Prostate gland (tissue), 2 donors: ENCODE data around the gene COX8A. TPM values are rescaled to one million over a fixed set of nuclear protein-coding genes. Genes with fewer than 3 reads are reported as not detected.

Source experiments
- DNase-seq: peaks from one replicate; pipeline ENCODE4 v3.0.0-alpha.2; 2019; ENCODE audit warnings: low spot score
- H3K27ac ChIP-seq, 2 donors: fragments of 200-600 bp; sonication (generic); 2 replicates each; pipeline ENCODE4 v1.5.1; 2017 to 2019
- H3K27me3 ChIP-seq: fragments of 200-600 bp; sonication (generic); replicated peaks from 2 replicates; pipeline ENCODE4 v1.5.1; 2019; ENCODE audit not compliant: insufficient read depth
- H3K36me3 ChIP-seq, 2 donors: fragments of 200-600 bp; sonication (generic); 1 replicate in 1 of 2; 2 replicates in 1 of 2; pipeline versions ENCODE4 v1.5.1 to v1.8.1; 2017 to 2019
- H3K4me1 ChIP-seq: fragments of 200-600 bp; sonication (generic); replicated peaks from 2 replicates; pipeline ENCODE4 v1.5.1; 2019
- H3K4me3 ChIP-seq, 2 donors: fragments of 200-600 bp; sonication (generic); 2 replicates each; pipeline ENCODE4 v1.5.1; 2017 to 2019
- H3K9me3 ChIP-seq: fragments of 200-600 bp; sonication (generic); 2 replicates; pipeline ENCODE4 v1.5.1; 2017
- CTCF ChIP-seq, 4 experiments: fragments of 200-600 bp in 2 of 4; fragments of 450-650 bp in 2 of 4; sonication (generic) in 2 of 4; IDR thresholded peaks; 1 replicate in 3 of 4; 2 replicates in 1 of 4; pipeline ENCODE4 v1.5.1; 2016 to 2019; ENCODE audit warnings: antibody characterized with exemption in 4 of 4, mild to moderate bottlenecking in 2 of 4, moderate library complexity in 2 of 4
- POLR2A ChIP-seq: fragments of 450-650 bp; IDR thresholded peaks from one replicate; pipeline ENCODE4 v1.6.1; 2016; ENCODE audit warnings: antibody characterized with exemption, mild to moderate bottlenecking
- POLR2AphosphoS5 ChIP-seq: sonication (generic); formaldehyde crosslinking; IDR thresholded peaks from one replicate; pipeline ENCODE4 v1.6.1; 2017; ENCODE audit warnings: antibody characterized with exemption
- WGBS: methylation state at CpG from one replicate; pipeline ENCODE4 v1.1.5; 2018; 5-methylcytosine and 5-hydroxymethylcytosine counted together
- intact Hi-C: fragments of 100-400 bp; cut with DNase I; formaldehyde crosslinking; loops from one replicate; pipeline ENCODE4 v1.14.2; 2022
- total RNA-seq, 2 donors: library from RNA; depleted of rRNA; stranded (reverse); fragments of >200 nt; gene quantifications; one replicate each; pipeline ENCODE4 v1.1.0, GENCODE V29; 2016

COX8A gene
- total RNA-seq, 2 donors from 2014 or later = 597 to 1,196 TPM

DNA sequence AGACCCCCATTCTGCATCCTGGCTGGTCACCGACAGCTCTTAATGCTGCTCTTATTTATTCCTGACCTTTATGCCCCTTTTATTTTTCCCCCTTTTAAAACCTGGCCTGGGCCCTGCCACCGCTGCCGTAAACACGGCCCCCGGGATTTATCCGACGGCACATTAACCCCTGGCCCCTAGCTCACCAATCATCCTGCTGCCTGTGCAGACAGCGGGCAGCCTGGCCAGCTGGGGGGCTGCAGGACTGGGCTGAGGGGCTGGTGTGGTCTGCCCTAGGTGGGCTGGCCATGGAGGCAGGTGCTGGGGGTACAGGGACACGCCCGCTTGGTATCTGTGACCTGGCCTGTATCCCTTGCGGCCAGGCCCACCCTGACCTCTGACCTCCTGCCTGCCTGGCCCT, 39.9 kb downstream of the COX8A start:
- WGBS = 88% methylated on average over 11 of the region's 11 CpGs
- no peak for TF ChIP-seq POLR2A
- TF ChIP-seq CTCF (IDR thresholded peaks at IDR 0.05) = no peak
- no peak for TF ChIP-seq POLR2AphosphoS5
- Histone ChIP-seq H3K4me1 (no peaks in the 10 kb centered on the region), H3K27ac (no peak overlapping the region), H3K27me3 (no peaks in the 10 kb centered on the region), H3K9me3 (no peaks in the 10 kb centered on the region), H3K36me3 (no peaks in the 10 kb centered on the region), H3K4me3 (no peak overlapping the region)
- no peak for DNase-seq
- intact Hi-C loops = no loop called here

DNA sequence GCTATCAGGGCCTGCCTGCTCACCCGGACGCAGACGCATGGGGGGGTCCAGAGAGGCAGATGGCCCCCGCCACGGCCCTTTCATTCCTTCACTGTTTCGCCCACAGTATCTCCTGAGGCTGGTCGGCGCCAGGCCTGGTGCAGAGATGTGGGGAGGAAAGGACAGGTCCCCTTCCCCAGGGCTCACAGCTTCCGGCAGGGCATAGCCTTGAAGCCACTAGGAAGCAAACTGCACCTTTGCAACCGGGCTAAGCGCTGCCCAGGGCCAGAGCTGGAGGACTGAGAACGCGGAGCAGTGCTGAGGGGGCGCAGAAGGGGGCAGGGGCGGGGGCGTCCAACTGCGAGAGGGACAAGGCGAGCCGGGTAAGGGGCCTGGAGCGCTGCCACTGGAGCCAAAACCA, 41.1 kb downstream of the COX8A start:
- no peaks in the 10 kb centered on the region for H3K9me3 ChIP-seq
- H3K36me3 ChIP-seq = no peaks in the 10 kb centered on the region
- no peaks in the 10 kb centered on the region for H3K4me1 ChIP-seq
- TF ChIP-seq CTCF (IDR thresholded peaks at IDR 0.05) (no peak), POLR2AphosphoS5 (no peak), POLR2A (no peak)
- no peak for DNase-seq
- no peak overlapping the region for H3K4me3 ChIP-seq
- H3K27me3 ChIP-seq = no peaks in the 10 kb centered on the region
- 78% methylated on average over 20 of the region's 20 CpGs for WGBS
- intact Hi-C loops = no loop called here
- H3K27ac ChIP-seq = no peak overlapping the region

GRCh38 chr11:64015935-64016845, 41.8 kb downstream of the COX8A start:
- Histone ChIP-seq H3K27me3 (no peaks in the 10 kb centered on the region), H3K27ac (no peak overlapping the region), H3K36me3 (no peaks in the 10 kb centered on the region), H3K4me1 (no peaks in the 10 kb centered on the region), H3K9me3 (no peaks in the 10 kb centered on the region), H3K4me3 (no peak overlapping the region)
- TF ChIP-seq POLR2A (no peak), POLR2AphosphoS5 (no peak)
- 82% methylated on average over 35 of the region's 35 CpGs for WGBS
- DNase-seq = no peak
- intact Hi-C loops = no loop called here

DNA sequence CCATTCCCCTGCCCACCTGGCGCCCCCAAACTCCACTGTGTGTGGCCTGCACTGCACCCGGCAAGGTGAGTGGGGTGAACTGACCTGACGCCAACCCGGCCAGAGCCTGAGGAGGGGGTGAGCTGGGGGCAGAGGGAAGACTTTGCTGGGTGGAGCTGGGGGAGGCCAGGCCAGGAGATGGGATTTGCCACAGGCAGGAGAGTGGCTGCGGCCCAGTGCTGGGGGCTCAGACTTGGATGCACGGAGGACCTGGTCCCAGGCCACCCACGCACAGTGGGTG, 43.5 kb downstream of the COX8A start:
- H3K4me1 ChIP-seq = no peaks in the 10 kb centered on the region
- no peaks in the 10 kb centered on the region for H3K36me3 ChIP-seq
- H3K27ac ChIP-seq = no peak overlapping the region
- 67% methylated on average over 7 of the region's 7 CpGs for WGBS
- H3K4me3 ChIP-seq = no peak overlapping the region
- H3K9me3 ChIP-seq = no peaks in the 10 kb centered on the region
- H3K27me3 ChIP-seq = no peaks in the 10 kb centered on the region
- TF ChIP-seq CTCF (IDR thresholded peaks at IDR 0.05) (no peak), POLR2A (no peak), POLR2AphosphoS5 (no peak)
- intact Hi-C loops = no loop called here
- no peak for DNase-seq

- WGBS = 67% methylated on average over 4 of the region's 8 CpGs
- Histone ChIP-seq H3K36me3 (no peaks in the 10 kb centered on the region), H3K4me1 (no peaks in the 10 kb centered on the region), H3K27ac (no peak overlapping the region), H3K4me3 (no peak overlapping the region), H3K9me3 (no peaks in the 10 kb centered on the region), H3K27me3 (no peaks in the 10 kb centered on the region)
- intact Hi-C loops = no loop called here
- DNase-seq = no peak
- TF ChIP-seq POLR2AphosphoS5 (no peak), POLR2A (no peak), CTCF (IDR thresholded peaks at IDR 0.05) (no peak)
Measured at GRCh38 chr11:64018310-64018709, 43.9 kb downstream of the COX8A start.
